Measurements from ENCODE around the gene UBALD1.

DNA sequence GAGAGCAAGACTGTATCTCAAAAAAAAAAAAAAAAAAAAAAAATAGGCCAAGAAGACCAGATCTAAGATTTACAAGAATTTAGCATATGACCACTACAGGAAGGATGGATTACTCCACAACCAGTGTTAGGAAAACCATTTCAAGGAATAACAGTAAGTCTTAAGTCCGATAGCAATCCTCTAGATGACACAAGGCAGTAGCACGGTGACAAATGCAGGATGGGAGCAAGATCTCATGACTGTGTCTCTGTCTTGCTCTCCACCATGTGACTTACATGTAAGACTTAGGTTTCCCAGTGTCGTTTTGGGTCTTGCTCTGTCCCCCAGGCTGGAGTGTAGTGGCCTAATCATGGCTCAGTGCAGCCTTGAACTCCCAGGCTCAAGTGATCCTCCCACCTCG, 30.8 kb downstream of the UBALD1 start:
- TF ChIP-seq, protein P1, sequence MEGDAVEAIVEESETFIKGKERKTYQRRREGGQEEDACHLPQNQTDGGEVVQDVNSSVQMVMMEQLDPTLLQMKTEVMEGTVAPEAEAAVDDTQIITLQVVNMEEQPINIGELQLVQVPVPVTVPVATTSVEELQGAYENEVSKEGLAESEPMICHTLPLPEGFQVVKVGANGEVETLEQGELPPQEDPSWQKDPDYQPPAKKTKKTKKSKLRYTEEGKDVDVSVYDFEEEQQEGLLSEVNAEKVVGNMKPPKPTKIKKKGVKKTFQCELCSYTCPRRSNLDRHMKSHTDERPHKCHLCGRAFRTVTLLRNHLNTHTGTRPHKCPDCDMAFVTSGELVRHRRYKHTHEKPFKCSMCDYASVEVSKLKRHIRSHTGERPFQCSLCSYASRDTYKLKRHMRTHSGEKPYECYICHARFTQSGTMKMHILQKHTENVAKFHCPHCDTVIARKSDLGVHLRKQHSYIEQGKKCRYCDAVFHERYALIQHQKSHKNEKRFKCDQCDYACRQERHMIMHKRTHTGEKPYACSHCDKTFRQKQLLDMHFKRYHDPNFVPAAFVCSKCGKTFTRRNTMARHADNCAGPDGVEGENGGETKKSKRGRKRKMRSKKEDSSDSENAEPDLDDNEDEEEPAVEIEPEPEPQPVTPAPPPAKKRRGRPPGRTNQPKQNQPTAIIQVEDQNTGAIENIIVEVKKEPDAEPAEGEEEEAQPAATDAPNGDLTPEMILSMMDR (IDR thresholded peaks at IDR 0.05) = no peak
- TF ChIP-seq POLR2A (IDR thresholded peaks at IDR 0.05) = no peak
